ENCODE results near the gene WNK4. TPM values are rescaled to one million over a fixed set of nuclear protein-coding genes. Genes with fewer than 3 reads are reported as not detected.

Gene WNK4
- total RNA-seq, 4 donors from 2014 or later = 0.13 to 0.45 TPM; not detected in 2

DNA sequence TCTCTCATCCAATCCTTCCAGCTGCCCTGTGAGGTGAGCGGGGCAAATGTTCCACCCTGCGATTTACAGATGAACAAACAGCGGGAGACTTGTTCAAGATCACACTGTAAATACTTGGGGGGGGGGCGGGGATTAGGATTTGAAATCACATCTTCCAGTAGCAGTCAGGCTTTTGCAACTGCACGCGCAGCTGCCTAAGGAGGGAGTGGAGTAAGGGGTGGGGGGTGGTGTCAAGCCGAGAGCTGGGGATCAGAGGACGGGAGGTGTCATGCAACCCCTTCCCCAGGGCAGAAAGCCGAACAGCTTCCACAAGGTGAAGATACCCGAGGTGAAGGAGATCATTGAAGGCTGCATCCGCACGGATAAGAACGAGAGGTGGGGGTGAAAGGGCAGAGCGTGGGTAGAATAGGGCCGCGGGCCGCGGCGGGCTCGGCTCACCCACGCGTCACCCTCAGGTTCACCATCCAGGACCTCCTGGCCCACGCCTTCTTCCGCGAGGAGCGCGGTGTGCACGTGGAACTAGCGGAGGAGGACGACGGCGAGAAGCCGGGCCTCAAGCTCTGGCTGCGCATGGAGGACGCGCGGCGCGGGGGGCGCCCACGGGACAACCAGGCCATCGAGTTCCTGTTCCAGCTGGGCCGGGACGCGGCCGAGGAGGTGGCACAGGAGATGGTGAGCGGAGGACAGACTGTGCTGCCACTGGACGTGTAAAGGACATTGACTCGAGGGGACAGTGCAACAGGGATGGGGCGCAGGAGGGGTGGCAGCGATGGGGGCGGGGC is 4.6 kb downstream of the WNK4 start:
- intact Hi-C loops (cut with DNase I) = no loop called here
- H3K36me3 ChIP-seq = no peaks in the 10 kb centered on the region
- WGBS, 2 donors = 7 to 11% methylated on average over 25 to 37 of the region's 52 CpGs
- DNase-seq = no peak
- TF ChIP-seq, protein P1, sequence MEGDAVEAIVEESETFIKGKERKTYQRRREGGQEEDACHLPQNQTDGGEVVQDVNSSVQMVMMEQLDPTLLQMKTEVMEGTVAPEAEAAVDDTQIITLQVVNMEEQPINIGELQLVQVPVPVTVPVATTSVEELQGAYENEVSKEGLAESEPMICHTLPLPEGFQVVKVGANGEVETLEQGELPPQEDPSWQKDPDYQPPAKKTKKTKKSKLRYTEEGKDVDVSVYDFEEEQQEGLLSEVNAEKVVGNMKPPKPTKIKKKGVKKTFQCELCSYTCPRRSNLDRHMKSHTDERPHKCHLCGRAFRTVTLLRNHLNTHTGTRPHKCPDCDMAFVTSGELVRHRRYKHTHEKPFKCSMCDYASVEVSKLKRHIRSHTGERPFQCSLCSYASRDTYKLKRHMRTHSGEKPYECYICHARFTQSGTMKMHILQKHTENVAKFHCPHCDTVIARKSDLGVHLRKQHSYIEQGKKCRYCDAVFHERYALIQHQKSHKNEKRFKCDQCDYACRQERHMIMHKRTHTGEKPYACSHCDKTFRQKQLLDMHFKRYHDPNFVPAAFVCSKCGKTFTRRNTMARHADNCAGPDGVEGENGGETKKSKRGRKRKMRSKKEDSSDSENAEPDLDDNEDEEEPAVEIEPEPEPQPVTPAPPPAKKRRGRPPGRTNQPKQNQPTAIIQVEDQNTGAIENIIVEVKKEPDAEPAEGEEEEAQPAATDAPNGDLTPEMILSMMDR (IDR thresholded peaks at IDR 0.05) = no peak
- no peak for TF ChIP-seq POLR2A (IDR thresholded peaks at IDR 0.05)
- H3K4me3 ChIP-seq (replicated peaks in 1 of 3) = no peak overlapping the region
- no peaks in the 10 kb centered on the region for H3K9me3 ChIP-seq
- H3K27me3 ChIP-seq = peaks cover 17% of the 10 kb centered on the region
- peaks cover 3 to 40% of the 10 kb centered on the region in 2 donors for H3K4me1 ChIP-seq
- H3K27ac ChIP-seq = no peak overlapping the region

DNA sequence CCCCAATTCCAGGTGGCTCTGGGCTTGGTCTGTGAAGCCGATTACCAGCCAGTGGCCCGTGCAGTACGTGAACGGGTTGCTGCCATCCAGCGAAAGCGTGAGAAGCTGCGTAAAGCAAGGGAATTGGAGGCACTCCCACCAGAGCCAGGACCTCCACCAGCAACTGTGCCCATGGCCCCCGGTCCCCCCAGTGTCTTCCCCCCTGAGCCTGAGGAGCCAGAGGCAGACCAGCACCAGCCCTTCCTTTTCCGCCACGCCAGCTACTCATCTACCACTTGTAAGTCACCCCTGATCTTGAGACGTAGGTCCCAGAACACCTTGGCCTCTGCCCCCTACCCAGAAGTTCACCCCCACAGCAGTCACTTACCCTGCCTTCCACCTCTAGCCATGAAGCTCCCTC is 6.9 kb downstream of the WNK4 start:
- intact Hi-C loops (cut with DNase I) = no loop called here
- WGBS, 2 donors = 73 to 86% methylated on average over 9 to 11 of the region's 11 CpGs
- no peak overlapping the region for H3K27ac ChIP-seq
- H3K4me3 ChIP-seq (replicated peaks in 1 of 3) = no peak overlapping the region
- no peak for DNase-seq
- TF ChIP-seq, protein P1 (IDR thresholded peaks at IDR 0.05) = no peak
- TF ChIP-seq POLR2A (IDR thresholded peaks at IDR 0.05) = no peak
- H3K36me3 ChIP-seq = no peaks in the 10 kb centered on the region
- peaks cover 0 to 23% of the 10 kb centered on the region in 2 donors for H3K4me1 ChIP-seq
- no peaks in the 10 kb centered on the region for H3K9me3 ChIP-seq
- peaks cover 5% of the 10 kb centered on the region for H3K27me3 ChIP-seq

DNA sequence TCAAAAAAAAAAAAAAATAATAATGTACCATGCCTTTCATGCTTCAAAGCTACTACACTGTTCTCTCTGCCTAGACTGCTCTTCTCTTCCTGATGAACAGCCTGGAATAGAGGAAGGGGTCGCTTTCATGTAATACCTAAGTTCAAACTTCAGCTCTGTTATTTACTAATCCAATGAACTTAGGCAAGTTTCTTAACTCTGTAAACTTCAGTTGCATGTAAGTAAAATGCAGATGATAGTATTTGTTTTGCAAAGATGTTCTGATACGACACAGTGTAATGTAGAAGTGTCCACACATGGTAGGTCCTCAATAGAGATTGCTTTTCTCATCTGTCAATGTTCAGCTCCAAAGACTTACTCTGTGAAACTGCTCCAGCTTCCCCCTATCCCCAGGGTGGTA is 11.5 kb downstream of the WNK4 start:
- Histone ChIP-seq H3K27ac (no peak overlapping the region), H3K4me1 (no peaks in the 10 kb centered on the region), H3K36me3 (no peaks in the 10 kb centered on the region), H3K27me3 (no peaks in the 10 kb centered on the region), H3K9me3 (no peaks in the 10 kb centered on the region), H3K4me3 (replicated peaks in 1 of 3) (no peak overlapping the region)
- intact Hi-C loops (cut with DNase I) = no loop called here
- 80 to 81% methylated on average over 2 of the region's 2 CpGs for WGBS, 2 donors
- TF ChIP-seq, protein P1 (IDR thresholded peaks at IDR 0.05) = no peak
- TF ChIP-seq POLR2A (IDR thresholded peaks at IDR 0.05) = no peak
- no peak for DNase-seq

DNA sequence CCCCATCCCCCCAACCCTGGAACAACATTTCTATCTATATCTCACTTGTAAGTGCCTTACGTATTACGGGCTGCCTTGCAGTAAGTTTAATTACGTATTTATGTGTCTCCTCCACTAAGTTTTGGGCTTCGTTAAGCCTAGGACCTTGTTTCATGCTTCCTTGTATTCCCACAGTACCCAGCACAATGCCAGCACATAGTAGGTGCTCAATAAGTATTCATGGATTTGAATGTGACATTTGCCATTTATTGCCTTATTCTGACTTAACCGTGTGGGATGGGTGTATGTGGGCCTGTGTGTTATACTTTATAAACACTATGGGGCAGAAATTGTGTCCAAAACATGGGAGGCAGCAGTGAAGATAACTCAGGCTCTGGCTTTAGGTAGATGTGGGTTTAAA is 12.1 kb downstream of the WNK4 start:
- H3K4me1 ChIP-seq = peaks cover 2 to 6% of the 10 kb centered on the region in 2 donors
- intact Hi-C loops (cut with DNase I) = no loop called here
- 73 to 76% methylated on average over 5 of the region's 5 CpGs for WGBS, 2 donors
- no peak overlapping the region for H3K4me3 ChIP-seq (replicated peaks in 1 of 3)
- H3K27me3 ChIP-seq = no peaks in the 10 kb centered on the region
- TF ChIP-seq, protein P1 (IDR thresholded peaks at IDR 0.05) = no peak
- no peak for TF ChIP-seq POLR2A (IDR thresholded peaks at IDR 0.05)
- H3K27ac ChIP-seq = no peak overlapping the region
- no peak for DNase-seq
- H3K9me3 ChIP-seq = no peaks in the 10 kb centered on the region
- H3K36me3 ChIP-seq = no peaks in the 10 kb centered on the region

DNA sequence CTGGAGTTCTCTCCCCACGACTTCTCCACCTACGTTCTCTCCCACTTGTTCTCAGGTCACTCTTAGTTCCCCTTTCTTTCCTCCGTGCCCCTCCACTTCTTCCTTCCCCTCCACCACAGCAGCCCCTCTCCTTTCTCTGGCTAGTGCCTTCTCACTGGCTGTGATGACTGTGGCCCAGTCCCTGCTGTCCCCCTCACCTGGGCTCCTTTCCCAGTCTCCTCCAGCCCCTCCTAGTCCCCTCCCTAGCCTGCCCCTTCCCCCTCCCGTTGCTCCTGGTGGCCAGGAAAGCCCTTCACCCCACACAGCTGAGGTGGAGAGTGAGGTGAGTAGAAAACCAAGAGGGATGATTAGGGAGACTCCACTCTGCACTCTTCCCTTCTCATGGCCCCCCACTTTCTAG is 14.7 kb downstream of the WNK4 start:
- H3K27ac ChIP-seq = no peak overlapping the region
- no peaks in the 10 kb centered on the region for H3K9me3 ChIP-seq
- 65 to 67% methylated on average over 4 of the region's 4 CpGs for WGBS, 2 donors
- H3K4me1 ChIP-seq = peaks cover 8 to 16% of the 10 kb centered on the region in 2 donors
- H3K36me3 ChIP-seq = no peaks in the 10 kb centered on the region
- no peaks in the 10 kb centered on the region for H3K27me3 ChIP-seq
- no peak overlapping the region for H3K4me3 ChIP-seq (replicated peaks in 1 of 3)
- DNase-seq = no peak
- TF ChIP-seq, protein P1 (IDR thresholded peaks at IDR 0.05) = no peak
- no peak for TF ChIP-seq POLR2A (IDR thresholded peaks at IDR 0.05)
- intact Hi-C loops (cut with DNase I) = no loop called here

Data from thyroid gland (tissue), 4 donors.